OCI-LY1 (cell line): ENCODE data around the gene NUDT13.

Experiments used
- H2AFZ ChIP-seq: fragments of 200-600 bp; sonication (generic), shearing (Covaris generic); 2 replicates; pipeline ENCODE4 v1.6.0; 2014; ENCODE audit warnings: antibody characterized with exemption, mild to moderate bottlenecking, low read length
- H3F3A ChIP-seq: fragments of 200-600 bp; sonication (generic), shearing (Covaris generic); 2 replicates; pipeline ENCODE4 v1.6.0; 2014; ENCODE audit warnings: mild to moderate bottlenecking, antibody characterized with exemption, low read length, moderate library complexity; ENCODE audit not compliant: insufficient read depth
- H3K27ac ChIP-seq: fragments of 200-600 bp; sonication (generic); 2 replicates; pipeline ENCODE4 v1.5.1; 2014; ENCODE audit warnings: low read length, mixed run types, mild to moderate bottlenecking, low read depth; ENCODE audit not compliant: poor library complexity, severe bottlenecking
- H3K27me3 ChIP-seq: fragments of 200-600 bp; sonication (generic); 2 replicates; pipeline ENCODE4 v1.6.0; 2014; ENCODE audit warnings: antibody characterized with exemption, mild to moderate bottlenecking, low read length, moderate library complexity; ENCODE audit not compliant: insufficient read depth
- H3K36me3 ChIP-seq: fragments of 200-600 bp; sonication (generic); 2 replicates; pipeline ENCODE4 v1.6.1; 2014; ENCODE audit warnings: mild to moderate bottlenecking, antibody characterized with exemption, low read length, moderate library complexity, mixed read lengths; ENCODE audit not compliant: insufficient read depth
- H3K4me1 ChIP-seq: fragments of 200-600 bp; sonication (generic); 2 replicates; pipeline ENCODE4 v1.5.1; 2014; ENCODE audit warnings: mild to moderate bottlenecking, low read length, moderate library complexity; ENCODE audit not compliant: insufficient read depth, severe bottlenecking
- H3K4me2 ChIP-seq: fragments of 200-600 bp; sonication (generic), shearing (Covaris generic); 2 replicates; pipeline ENCODE4 v1.6.1; 2014; ENCODE audit warnings: low read length
- H3K4me3 ChIP-seq: fragments of 200-600 bp; sonication (generic); 2 replicates; pipeline ENCODE4 v1.5.1; 2014; ENCODE audit warnings: low read length, low read depth, mild to moderate bottlenecking, mixed read lengths; ENCODE audit not compliant: poor library complexity, severe bottlenecking
- H3K79me2 ChIP-seq: fragments of 200-600 bp; shearing (Covaris generic); 2 replicates; pipeline ENCODE4 v1.6.1; 2016; ENCODE audit warnings: mixed run types, low read length, mixed read lengths; ENCODE audit not compliant: insufficient read depth
- H3K9ac ChIP-seq: fragments of 200-600 bp; sonication (generic), shearing (Covaris generic); 2 replicates; pipeline ENCODE4 v1.6.1; 2014; ENCODE audit warnings: mild to moderate bottlenecking, low read length, mixed read lengths
- H3K9me2 ChIP-seq: fragments of 200-600 bp; sonication (generic), shearing (Covaris generic); 2 replicates; pipeline ENCODE4 v1.6.1; 2014; ENCODE audit warnings: low read depth, mild to moderate bottlenecking, low read length, mixed read lengths
- H3K9me3 ChIP-seq: fragments of 200-600 bp; shearing (Covaris generic); 2 replicates; pipeline ENCODE4 v1.6.1; 2014; ENCODE audit warnings: low read length, mixed read lengths
- H4K20me1 ChIP-seq: fragments of 200-600 bp; sonication (generic), shearing (Covaris generic); 2 replicates; pipeline ENCODE4 v1.6.0; 2016; ENCODE audit warnings: mild to moderate bottlenecking, low read length; ENCODE audit not compliant: insufficient read depth
- EZH2 ChIP-seq: fragments of 200-600 bp; sonication (generic), shearing (Covaris generic); IDR thresholded peaks from 2 replicates; pipeline ENCODE4 v1.8.0; 2017; ENCODE audit warnings: borderline replicate concordance, mixed run types, mild to moderate bottlenecking, antibody characterized with exemption, low read length, moderate library complexity, mixed read lengths
- TF ChIP-seq, protein P1 (sequence below): fragments of 200-600 bp; sonication (generic), shearing (Covaris generic); IDR thresholded peaks from 2 replicates; pipeline ENCODE4 v1.5.1; 2017; ENCODE audit warnings: mild to moderate bottlenecking, antibody characterized with exemption, low read length, moderate library complexity, mixed read lengths

Gene NUDT13

GRCh38 chr10:73095481-73096021 lies 14.7 kb upstream of the NUDT13 start:
- Histone ChIP-seq H3F3A (no peaks in the 10 kb centered on the region; the same call in 1 of the 2 replicates), H3K4me2 (peak overlapping the region; percentile 77), H3K4me3 (peak overlapping the region; percentile 79), H3K27me3 (no peaks in the 10 kb centered on the region), H3K36me3 (no peaks in the 10 kb centered on the region; the same call in 1 of the 2 replicates), H3K27ac (peak overlapping the region; percentile 79), H3K4me1 (peaks cover 33% of the 10 kb centered on the region), H3K9me3 (no peaks in the 10 kb centered on the region), H3K9ac (peak overlapping the region; percentile 84), H2AFZ (no peak overlapping the region), H3K9me2 (no peaks in the 10 kb centered on the region), H4K20me1 (peaks cover 5% of the 10 kb centered on the region; the same call in 1 of the 2 replicates), H3K79me2 (peaks cover 43% of the 10 kb centered on the region)
- TF ChIP-seq, protein P1, sequence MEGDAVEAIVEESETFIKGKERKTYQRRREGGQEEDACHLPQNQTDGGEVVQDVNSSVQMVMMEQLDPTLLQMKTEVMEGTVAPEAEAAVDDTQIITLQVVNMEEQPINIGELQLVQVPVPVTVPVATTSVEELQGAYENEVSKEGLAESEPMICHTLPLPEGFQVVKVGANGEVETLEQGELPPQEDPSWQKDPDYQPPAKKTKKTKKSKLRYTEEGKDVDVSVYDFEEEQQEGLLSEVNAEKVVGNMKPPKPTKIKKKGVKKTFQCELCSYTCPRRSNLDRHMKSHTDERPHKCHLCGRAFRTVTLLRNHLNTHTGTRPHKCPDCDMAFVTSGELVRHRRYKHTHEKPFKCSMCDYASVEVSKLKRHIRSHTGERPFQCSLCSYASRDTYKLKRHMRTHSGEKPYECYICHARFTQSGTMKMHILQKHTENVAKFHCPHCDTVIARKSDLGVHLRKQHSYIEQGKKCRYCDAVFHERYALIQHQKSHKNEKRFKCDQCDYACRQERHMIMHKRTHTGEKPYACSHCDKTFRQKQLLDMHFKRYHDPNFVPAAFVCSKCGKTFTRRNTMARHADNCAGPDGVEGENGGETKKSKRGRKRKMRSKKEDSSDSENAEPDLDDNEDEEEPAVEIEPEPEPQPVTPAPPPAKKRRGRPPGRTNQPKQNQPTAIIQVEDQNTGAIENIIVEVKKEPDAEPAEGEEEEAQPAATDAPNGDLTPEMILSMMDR: no peak
- TF ChIP-seq EZH2: no peak

DNA sequence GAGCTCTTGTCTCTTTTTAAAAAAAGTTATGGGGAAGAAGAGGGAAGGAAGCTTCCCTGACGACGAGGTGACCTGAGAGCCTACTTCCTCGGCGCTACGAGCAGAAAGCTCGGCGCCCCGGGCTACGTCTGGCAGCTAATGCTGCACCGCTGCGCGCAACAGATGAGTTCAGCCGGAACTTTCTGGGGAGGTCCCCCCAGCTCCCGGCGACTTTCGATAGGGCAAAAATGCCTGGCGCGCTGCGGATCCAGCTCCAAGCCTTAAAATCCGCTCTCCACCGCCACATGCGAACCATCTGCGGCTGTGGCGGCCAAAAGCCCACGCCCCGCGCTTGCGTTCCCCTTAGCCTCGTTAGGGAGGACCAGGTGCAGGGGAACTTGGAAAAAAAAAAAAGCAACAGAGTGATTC lies 14.2 kb upstream of the NUDT13 start:
- H3K9ac ChIP-seq: peak overlapping the region; percentile 84
- H3K9me3 ChIP-seq: no peaks in the 10 kb centered on the region
- peaks cover 41% of the 10 kb centered on the region for H3K79me2 ChIP-seq
- no peak overlapping the region for H2AFZ ChIP-seq
- peaks cover 33% of the 10 kb centered on the region for H3K4me1 ChIP-seq
- H3K4me2 ChIP-seq: peak overlapping the region; percentile 77
- no peaks in the 10 kb centered on the region for H3K27me3 ChIP-seq
- H3K9me2 ChIP-seq: no peaks in the 10 kb centered on the region
- peak overlapping the region; percentile 79 for H3K27ac ChIP-seq
- H3F3A ChIP-seq: no peaks in the 10 kb centered on the region; the same call in 1 of the 2 replicates
- TF ChIP-seq, protein P1: no peak
- no peak for TF ChIP-seq EZH2
- H3K36me3 ChIP-seq: no peaks in the 10 kb centered on the region
- peak overlapping the region; percentile 79 for H3K4me3 ChIP-seq
- H4K20me1 ChIP-seq: peaks cover 5% of the 10 kb centered on the region; the same call in 1 of the 2 replicates

GRCh38 chr10:73096449-73097304 lies 13.6 kb upstream of the NUDT13 start, which contains the start of gene P4HA1:
TSS of gene P4HA1 (minus strand) at chr10:73096866. CDS start at chr10:73074883, 21,983 bp downstream.
- Histone ChIP-seq H3K9ac (peak within 1 kb of the TSS; percentile 84), H3K4me3 (peak within 1 kb of the TSS; percentile 79), H3K9me3 (no peaks in the 10 kb centered on the region), H4K20me1 (peaks cover 2% of the 10 kb centered on the region; the same call in 1 of the 2 replicates), H3K4me1 (peaks cover 30% of the 10 kb centered on the region), H3K27ac (peak within 1 kb of the TSS; percentile 90), H3K4me2 (peak within 1 kb of the TSS; percentile 77), H3K27me3 (no peaks in the 10 kb centered on the region), H3K36me3 (no peaks in the 10 kb centered on the region), H3K79me2 (peaks cover 35% of the 10 kb centered on the region), H2AFZ (peak within 1 kb of the TSS; percentile 76; the same call in 1 of the 2 replicates), H3F3A (no peaks in the 10 kb centered on the region; the same call in 1 of the 2 replicates), H3K9me2 (no peaks in the 10 kb centered on the region)
- no peak for TF ChIP-seq EZH2
- TF ChIP-seq, protein P1: peak; percentile 67
